Upper lobe of left lung (tissue), 6 donors: ENCODE data around the gene SLF2. TPM values are rescaled to one million over a fixed set of nuclear protein-coding genes. Genes with fewer than 3 reads are reported as not detected.
A peak's percentile ranks its signal among the peaks of the same experiment; 100 is the strongest.

Experiments used
- ATAC-seq, 2 donors: fragments of 200-7000 bp; cut with Tn5 transposase; one replicate each; pipeline ENCODE4 v1.9.1; 2022; ENCODE audit warnings: mild to moderate bottlenecking in 2 of 2, moderate library complexity in 2 of 2; ENCODE audit not compliant: low FRiP score in 2 of 2
- DNase-seq, 2 donors: peaks; one replicate each; pipeline ENCODE4 v3.0.0-alpha.2; 2019 to 2020
- H3K27ac ChIP-seq, 4 donors: fragments of 200-600 bp; sonication (generic); one replicate each; pipeline ENCODE4 v1.5.1; 2016 to 2019
- H3K27me3 ChIP-seq, 4 donors: fragments of 200-600 bp; sonication (generic); one replicate each; pipeline ENCODE4 v1.5.1; 2017 to 2019
- H3K36me3 ChIP-seq, 4 donors: fragments of 200-600 bp; sonication (generic); one replicate each; pipeline ENCODE4 v1.5.1; 2016 to 2019
- H3K4me1 ChIP-seq, 4 donors: fragments of 200-600 bp; sonication (generic); one replicate each; pipeline ENCODE4 v1.5.1; 2018 to 2019
- H3K4me3 ChIP-seq, 4 donors: fragments of 200-600 bp; sonication (generic); one replicate each; pipeline ENCODE4 v1.5.1; 2017 to 2019; ENCODE audit warnings: mild to moderate bottlenecking in 2 of 4, moderate library complexity in 1 of 4
- H3K9me3 ChIP-seq, 4 donors: fragments of 200-600 bp; sonication (generic); one replicate each; pipeline ENCODE4 v1.5.1; 2018 to 2019
- EP300 ChIP-seq, 4 donors: sonication (generic); formaldehyde crosslinking; IDR thresholded peaks; one replicate each; pipeline ENCODE4 v1.5.1; 2017; ENCODE audit warnings: antibody characterized with exemption in 4 of 4, control low read depth in 2 of 4
- POLR2A ChIP-seq, 4 donors: fragments of 450-650 bp; IDR thresholded peaks; one replicate each; pipeline ENCODE4 v1.5.1; 2016 to 2017; ENCODE audit warnings: antibody characterized with exemption in 4 of 4, mild to moderate bottlenecking in 2 of 4
- POLR2AphosphoS5 ChIP-seq, 2 donors: sonication (generic); formaldehyde crosslinking; IDR thresholded peaks; one replicate each; pipeline ENCODE4 v1.5.1; 2017; ENCODE audit warnings: antibody characterized with exemption in 2 of 2
- WGBS, 2 donors: methylation state at CpG; one replicate each; pipeline ENCODE4 v1.1.5; 2017 to 2018; 5-methylcytosine and 5-hydroxymethylcytosine counted together
- total RNA-seq, 6 donors: library from RNA; depleted of rRNA in 4 of 6; stranded (reverse); fragments of >200 nt in 4 of 6; gene quantifications; one replicate each; pipeline versions ENCODE4 v1.1.0 to v1.2.1, GENCODE V29; 2016 to 2021
- TF ChIP-seq, protein P1 (sequence below), 6 experiments: fragments of 450-650 bp in 4 of 6; fragments of 200-600 bp in 2 of 6; sonication (generic) in 2 of 6; IDR thresholded peaks; one replicate each; pipeline ENCODE4 v1.5.1; 2016 to 2019; ENCODE audit warnings: antibody characterized with exemption in 6 of 6
- donor health status: DM: no; HTN: no; CAD: no; lungs with moderate emphysema.
- donor health status: DM: no; HTN: yes; CAD: no; lungs with severe emphysema.

The SLF2 gene, protein sequence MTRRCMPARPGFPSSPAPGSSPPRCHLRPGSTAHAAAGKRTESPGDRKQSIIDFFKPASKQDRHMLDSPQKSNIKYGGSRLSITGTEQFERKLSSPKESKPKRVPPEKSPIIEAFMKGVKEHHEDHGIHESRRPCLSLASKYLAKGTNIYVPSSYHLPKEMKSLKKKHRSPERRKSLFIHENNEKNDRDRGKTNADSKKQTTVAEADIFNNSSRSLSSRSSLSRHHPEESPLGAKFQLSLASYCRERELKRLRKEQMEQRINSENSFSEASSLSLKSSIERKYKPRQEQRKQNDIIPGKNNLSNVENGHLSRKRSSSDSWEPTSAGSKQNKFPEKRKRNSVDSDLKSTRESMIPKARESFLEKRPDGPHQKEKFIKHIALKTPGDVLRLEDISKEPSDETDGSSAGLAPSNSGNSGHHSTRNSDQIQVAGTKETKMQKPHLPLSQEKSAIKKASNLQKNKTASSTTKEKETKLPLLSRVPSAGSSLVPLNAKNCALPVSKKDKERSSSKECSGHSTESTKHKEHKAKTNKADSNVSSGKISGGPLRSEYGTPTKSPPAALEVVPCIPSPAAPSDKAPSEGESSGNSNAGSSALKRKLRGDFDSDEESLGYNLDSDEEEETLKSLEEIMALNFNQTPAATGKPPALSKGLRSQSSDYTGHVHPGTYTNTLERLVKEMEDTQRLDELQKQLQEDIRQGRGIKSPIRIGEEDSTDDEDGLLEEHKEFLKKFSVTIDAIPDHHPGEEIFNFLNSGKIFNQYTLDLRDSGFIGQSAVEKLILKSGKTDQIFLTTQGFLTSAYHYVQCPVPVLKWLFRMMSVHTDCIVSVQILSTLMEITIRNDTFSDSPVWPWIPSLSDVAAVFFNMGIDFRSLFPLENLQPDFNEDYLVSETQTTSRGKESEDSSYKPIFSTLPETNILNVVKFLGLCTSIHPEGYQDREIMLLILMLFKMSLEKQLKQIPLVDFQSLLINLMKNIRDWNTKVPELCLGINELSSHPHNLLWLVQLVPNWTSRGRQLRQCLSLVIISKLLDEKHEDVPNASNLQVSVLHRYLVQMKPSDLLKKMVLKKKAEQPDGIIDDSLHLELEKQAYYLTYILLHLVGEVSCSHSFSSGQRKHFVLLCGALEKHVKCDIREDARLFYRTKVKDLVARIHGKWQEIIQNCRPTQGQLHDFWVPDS
- total RNA-seq, result 10 to 100 TPM; 13.4 to 60.8 (median 28.2) TPM

DNA sequence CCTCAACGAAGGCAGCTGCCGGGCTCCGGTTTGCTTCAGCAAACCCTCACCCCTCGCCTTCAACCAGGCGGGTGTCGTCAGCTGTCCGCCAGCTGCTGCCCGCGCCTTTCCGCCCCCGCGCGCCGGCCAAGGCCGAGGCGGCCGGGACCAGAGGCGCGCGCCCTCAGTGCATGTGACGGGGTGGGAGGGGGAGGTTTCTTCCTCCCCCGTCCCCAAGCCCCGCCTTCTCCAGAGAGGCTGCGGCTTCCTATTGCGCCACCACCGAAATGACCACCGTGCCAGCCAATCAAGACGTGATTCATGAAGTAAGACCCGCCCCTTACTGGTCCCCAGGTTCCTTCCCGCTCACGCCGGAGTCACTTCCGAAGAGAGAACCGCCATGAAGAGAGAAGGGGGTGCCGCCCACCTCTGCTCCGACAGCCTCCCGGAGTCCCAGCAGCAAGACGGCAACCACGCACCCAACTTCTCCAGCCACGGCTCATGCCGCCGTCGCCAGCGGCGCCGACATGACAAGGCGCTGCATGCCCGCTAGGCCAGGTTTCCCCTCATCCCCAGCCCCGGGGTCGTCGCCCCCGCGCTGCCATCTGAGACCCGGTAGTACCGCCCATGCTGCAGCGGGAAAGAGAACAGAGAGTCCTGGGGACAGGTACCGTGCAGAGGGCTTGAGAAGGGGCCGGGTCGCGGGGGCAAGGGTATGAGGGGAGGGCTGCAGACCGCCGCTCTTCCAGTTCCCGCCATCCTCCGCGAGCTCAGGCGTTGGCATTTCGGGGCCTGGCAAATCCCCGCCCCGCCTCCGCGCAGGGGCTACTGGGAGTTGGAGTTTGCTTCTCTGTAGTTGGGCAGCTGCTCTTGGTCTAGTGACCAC lies at the start of gene SLF2:
SLF2 (plus strand) TSS at position 359 of the 865 bp plus-strand sequence; CDS start at position 507, 148 bp downstream.
- 0 to 1% methylated on average over 15 to 65 of the region's 71 CpGs for WGBS, 2 donors
- DNase-seq (peak; percentile 96 to 98), ATAC-seq (peak; percentile 98 to 99)
- Histone ChIP-seq H3K27me3 (no peaks in the 10 kb centered on the region), H3K4me3 (peak within 1 kb of the TSS; percentile 89 to 100 (median 93)), H3K4me1 (peaks cover 17 to 37% (median 30%) of the 10 kb centered on the region in 4 donors), H3K36me3 (peaks cover 3 to 20% (median 9%) of the 10 kb centered on the region in 4 donors), H3K27ac (peak within 1 kb of the TSS; percentile 87 to 96 (median 94)), H3K9me3 (no peaks in the 10 kb centered on the region)
- TF ChIP-seq POLR2AphosphoS5 (IDR thresholded peaks at IDR 0.05) (peak; percentile 88 to 89), EP300 (IDR thresholded peaks at IDR 0.05) (peak in 2 of 4 donors; percentile 44 to 74), POLR2A (IDR thresholded peaks at IDR 0.05) (peak; percentile 36 to 89 (median 64))
- TF ChIP-seq, protein P1, sequence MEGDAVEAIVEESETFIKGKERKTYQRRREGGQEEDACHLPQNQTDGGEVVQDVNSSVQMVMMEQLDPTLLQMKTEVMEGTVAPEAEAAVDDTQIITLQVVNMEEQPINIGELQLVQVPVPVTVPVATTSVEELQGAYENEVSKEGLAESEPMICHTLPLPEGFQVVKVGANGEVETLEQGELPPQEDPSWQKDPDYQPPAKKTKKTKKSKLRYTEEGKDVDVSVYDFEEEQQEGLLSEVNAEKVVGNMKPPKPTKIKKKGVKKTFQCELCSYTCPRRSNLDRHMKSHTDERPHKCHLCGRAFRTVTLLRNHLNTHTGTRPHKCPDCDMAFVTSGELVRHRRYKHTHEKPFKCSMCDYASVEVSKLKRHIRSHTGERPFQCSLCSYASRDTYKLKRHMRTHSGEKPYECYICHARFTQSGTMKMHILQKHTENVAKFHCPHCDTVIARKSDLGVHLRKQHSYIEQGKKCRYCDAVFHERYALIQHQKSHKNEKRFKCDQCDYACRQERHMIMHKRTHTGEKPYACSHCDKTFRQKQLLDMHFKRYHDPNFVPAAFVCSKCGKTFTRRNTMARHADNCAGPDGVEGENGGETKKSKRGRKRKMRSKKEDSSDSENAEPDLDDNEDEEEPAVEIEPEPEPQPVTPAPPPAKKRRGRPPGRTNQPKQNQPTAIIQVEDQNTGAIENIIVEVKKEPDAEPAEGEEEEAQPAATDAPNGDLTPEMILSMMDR (IDR thresholded peaks at IDR 0.05), result peak in 1 of 6 experiments; percentile 26

DNA sequence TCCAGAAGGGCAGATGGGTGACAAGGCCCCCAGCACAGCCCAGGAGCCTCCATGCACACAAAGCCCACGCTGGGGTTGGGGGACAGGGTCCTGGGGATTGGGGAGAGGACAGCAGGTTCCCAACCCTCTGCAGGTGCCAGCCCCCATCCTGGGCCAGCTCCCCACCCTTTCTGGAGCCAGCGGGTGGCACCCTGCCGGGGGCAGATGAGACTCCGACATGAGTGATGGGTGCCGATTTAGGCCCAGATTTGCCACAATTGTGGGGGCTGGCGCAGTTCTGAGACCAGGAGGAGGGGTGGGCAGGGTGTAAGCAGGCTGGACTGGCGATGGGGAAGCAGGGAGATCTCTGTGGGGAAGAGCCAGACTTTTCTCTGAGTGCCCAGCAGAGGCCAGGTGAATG lies 49.3 kb upstream of the SLF2 start:
- H3K36me3 ChIP-seq, result no peaks in the 10 kb centered on the region
- 76 to 89% methylated on average over 7 of the region's 7 CpGs for WGBS, 2 donors
- DNase-seq (no peak), ATAC-seq (no peak)
- H3K27me3 ChIP-seq, result peaks cover 0 to 10% (median 0%) of the 10 kb centered on the region in 4 donors
- H3K27ac ChIP-seq, result no peak overlapping the region
- H3K4me3 ChIP-seq, result no peak overlapping the region
- TF ChIP-seq, protein P1 (IDR thresholded peaks at IDR 0.05), result no peak
- TF ChIP-seq POLR2A (IDR thresholded peaks at IDR 0.05) (no peak), EP300 (IDR thresholded peaks at IDR 0.05) (no peak), POLR2AphosphoS5 (IDR thresholded peaks at IDR 0.05) (no peak)
- H3K4me1 ChIP-seq, result peaks cover 0 to 3% (median 0%) of the 10 kb centered on the region in 4 donors
- H3K9me3 ChIP-seq, result no peaks in the 10 kb centered on the region

DNA sequence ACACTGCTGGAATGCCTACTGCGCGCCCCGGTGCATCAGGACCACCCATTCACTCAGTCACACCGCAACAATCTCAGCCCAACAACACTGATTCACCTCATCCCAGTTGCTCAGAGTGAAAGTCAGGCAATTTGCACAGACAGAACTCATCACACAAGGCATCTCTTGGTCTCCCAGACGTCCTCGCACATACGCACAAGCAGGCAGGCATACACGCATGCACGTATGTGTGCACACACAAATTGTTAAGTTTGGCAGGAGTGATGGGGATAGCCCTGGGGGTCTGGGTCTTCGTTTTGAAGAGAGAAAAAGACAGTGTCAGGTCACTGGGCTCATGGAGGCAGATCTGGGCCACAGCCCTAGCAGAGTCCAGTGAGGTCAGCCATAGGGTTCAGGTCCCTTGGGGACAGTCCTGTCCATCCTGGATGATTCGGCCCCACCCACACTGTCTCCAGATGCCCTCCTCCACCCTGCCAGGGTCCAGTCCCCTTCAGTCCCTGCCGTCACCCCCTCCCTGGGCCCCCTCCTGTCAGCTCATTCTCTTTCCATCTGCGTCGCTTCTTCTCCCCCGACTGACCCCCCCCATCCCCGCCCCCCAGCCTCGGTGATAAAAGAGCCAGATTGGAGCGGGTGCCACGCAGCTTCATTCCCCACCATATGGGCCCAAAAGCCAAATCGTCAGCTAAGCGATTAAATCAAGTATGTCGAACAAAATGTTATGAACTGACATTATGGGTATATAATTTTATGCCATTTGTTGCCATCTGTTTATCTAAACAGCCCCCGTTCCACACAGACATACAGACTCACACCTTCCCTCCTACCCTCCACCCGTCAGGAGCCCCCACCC lies 48.5 kb upstream of the SLF2 start:
- Histone ChIP-seq H3K36me3 (no peaks in the 10 kb centered on the region), H3K27me3 (peaks cover 0 to 10% (median 0%) of the 10 kb centered on the region in 4 donors), H3K9me3 (no peaks in the 10 kb centered on the region), H3K4me3 (no peak overlapping the region), H3K4me1 (peaks cover 0 to 3% (median 0%) of the 10 kb centered on the region in 4 donors), H3K27ac (no peak overlapping the region)
- ATAC-seq (no peak), DNase-seq (no peak)
- WGBS, 2 donors, result 82 to 87% methylated on average over 23 to 24 of the region's 24 CpGs
- no peak for TF ChIP-seq POLR2AphosphoS5 (IDR thresholded peaks at IDR 0.05)
- no peak for TF ChIP-seq POLR2A (IDR thresholded peaks at IDR 0.05)
- no peak for TF ChIP-seq EP300 (IDR thresholded peaks at IDR 0.05)
- TF ChIP-seq, protein P1 (IDR thresholded peaks at IDR 0.05), result no peak
